ENCODE data around the gene ITM2B.
"Not testable (repeated sequence)": the region's sequence is repeated elsewhere in the genome, so short reads cannot be mapped to it uniquely, and the experiment has no call there.

Gene ITM2B

DNA sequence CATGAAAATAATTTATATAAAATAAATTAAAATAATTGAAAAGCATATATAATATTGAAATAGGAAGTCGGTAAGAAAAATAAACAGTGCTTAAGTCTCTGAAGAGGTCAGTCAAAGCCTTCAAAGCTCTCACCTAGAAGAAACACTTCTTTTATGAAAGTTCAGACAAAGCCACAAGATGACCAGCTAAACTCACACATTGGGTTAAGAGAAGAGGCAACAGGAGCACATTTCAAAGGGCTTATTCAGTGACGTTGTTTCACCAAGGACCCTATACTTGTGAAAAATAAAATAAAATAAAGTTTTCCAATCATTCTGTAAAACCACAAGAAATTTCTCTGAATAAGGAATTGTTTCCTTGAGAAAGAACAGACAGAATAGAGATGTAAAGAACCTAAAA, 2.5 kb upstream of the ITM2B start:
- no peak for DNase-seq

DNA sequence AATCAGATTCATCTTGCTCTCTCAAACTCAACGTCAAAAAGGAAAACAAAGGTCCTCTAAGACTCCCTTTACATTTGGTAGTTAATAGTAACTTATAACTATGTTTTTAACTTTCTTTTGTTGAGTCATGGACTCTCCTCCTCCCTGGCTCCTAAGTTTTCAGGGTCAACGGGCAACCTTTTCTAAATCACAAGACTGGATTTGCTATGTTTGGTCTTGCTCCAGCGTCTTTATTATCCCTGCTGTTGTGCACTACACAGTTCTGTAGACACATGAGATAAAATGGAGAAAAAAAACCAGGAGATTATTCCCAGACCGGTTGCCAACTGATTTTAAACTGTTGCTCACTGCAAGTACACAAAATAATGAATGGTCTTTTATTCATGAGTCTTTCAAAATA, 1.9 kb upstream of the ITM2B start:
- no peak for DNase-seq

DNA sequence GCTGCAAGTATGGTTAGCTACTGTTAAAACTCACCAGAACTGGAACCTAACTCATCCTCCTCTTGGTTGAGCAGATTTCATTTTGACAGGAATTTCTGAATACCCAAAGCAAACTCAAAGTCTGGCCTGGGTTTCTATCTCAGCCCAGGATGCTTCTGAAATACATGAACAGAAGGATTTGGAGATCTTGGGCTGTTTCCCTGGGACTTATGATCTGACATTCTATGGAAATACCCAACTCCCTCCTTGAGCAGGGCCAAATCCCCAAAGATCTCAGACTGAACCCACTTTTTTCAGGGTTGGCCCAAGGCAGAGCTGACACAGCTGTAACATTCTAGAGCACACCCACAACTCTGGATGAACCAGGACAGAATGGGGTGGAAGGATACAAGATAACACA, 1.1 kb upstream of the ITM2B start:
- DNase-seq, result no peak

DNA sequence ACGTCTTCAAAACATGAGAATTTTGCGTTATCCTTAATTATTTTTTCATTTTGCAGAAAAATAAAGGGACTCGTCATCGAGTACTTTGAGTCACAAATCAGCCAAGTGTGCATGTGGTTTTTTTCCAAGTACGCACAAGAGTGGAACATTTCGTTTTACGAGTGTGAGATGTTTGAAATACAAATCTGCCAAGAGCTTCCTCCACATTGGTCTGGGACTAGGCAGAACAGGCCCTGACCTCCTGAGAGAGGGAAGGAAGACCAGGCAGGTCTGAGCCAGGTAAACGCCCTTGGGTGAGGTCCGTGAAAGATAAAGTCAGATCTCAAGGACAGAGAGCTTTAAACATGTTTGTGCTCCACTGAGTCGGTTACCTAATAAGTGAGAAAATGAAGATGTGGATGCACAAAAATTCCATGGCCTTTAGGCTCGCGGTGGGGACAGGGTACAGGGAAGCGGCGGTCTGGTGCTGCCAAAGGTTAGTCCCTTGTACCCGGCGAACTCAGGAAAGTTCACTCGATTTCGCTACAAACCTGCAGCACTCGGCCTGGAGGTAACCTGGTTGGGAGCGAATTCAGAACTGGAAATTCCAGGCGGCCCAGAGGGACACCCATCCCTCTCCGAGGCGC, 473 bp upstream of the ITM2B start:
- no peak for DNase-seq

DNA sequence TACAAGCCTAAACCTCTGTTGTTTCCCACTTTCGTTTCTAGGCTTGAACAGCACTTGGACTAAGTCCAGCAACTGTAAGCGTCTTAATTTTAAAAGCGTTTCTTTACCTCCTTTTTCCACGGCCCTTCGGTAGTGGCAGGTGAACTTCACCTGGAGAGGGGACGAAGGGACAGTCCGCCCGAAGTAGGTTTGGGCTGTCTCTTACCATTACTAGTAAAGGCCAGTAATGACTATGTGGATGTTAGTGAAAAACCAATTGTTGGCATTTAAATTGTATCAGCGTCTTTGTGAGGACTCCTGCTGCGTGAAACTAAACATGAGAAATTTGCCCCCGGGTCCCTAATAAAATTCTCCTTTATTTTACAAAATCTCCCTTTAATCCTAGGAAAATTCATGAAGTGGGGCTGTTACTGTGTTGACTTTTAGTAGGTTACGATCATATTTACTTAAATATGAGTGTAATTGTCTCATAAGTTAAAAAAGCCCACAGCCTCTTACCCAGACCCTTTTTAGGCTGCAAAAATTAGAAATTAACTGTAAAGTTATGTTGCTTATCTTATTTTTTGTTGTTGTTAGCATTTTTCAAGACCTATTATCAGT, 983 bp downstream of the ITM2B start:
- DNase-seq, result no peak

DNA sequence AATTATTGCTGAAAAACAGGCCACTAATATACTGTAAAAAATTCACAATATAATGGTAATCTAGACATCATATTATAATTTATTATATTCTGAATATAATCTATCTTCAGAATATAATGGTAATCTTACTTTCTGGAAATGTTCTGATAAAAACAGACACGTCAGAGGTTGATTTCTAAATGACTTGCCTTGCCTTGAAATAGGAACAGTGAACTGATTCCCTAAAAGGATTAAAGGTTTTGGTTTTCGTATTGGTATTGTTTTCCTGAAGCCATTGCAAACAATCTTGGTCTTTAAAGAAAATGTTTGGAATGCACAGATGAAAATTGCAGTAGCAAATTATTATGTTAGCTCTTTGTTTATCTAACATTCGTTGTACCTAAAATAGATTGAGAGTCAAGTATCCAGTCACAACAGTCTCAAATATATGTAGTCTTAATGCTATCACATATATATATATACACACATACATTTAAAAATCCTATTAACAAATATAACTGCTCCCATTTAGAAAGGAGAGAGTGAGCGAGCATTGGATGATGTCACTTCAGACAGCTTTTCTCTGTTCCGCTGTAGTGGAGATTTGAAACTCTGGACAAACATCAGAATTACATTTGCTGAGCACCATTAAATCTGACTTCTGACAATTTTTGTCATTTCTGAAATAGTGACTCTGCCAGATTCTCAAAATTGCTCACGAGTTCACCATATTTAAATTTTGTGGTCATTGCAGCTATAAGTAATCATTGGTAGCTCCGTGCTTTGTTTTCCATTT, 1.7 kb downstream of the ITM2B start:
- DNase-seq, result no peak

DNA sequence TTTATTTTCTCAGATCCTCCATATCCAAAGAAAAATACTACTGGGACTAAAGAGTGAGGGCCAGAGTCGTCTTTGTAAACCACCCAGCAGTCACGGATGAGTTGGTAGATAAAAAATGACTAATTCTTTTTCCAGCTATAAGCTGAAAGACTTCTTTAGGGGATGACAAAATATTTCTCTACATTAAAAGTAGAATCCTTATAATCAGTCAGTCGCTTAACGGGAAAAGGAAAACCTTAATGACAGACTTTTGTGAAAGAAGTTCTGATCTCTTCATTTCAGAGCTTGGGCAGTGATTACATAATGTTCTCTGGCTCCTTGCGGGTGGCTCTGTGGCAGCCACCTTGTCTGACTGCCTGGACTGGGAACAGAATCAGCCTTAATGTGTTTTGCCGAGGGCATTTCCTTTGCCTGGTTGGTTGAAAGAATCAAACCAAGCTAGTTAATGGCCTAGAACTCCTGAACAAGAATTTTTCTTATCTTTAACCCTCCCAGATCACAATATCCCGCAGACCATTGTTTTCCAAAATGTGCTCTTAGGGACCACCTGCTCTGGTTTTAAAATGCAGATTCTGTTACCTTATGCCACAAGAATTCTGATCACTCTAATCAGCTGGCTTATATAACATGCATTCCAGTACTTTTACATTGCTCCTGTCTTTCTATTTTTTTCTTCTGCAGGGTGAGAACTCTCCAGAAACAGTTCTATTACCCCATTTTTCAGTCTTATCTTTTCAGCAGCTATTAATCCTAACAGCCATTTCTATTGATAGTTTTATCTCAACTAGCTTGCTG, 2.5 kb downstream of the ITM2B start:
- DNase-seq, result peak in 1 of 2 experiments; percentile 30

DNA sequence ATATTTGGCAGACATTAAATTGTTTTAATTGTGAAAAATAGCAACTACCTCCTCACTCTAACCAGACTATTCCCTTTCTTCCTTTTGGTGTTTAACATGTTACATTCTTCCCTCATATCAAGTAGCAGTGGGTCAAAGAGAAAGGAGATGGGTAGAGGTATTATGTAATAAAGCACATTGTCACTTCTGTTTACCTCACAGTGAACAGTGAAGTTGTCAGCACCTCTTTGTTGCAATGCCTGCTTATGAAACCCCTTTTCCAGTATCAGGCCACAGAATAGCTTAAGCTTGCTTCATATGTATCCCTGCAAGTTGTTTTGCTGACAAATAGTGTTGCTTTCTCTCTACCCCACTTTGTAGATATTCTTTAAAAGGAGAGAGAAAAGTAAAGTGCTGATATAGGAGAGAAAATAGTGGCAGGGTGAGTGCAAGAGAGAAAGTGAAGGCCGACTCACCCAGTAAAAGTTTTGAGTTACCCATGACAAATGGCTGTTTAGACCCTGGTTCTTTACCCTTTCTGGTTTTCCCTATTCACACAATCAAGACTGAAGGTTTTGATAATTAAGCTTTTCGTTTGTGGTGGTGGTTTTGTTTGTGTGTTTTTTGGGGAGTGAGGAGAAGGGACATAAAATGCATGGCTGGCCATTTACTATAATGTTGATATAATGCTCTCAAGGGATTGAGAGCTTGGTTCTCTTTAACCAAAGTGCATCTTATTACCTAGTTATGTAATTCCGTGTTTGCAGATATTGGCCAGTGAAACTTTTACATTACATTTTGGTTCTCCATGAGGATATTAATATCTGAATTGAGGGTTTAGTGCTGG, 3.7 kb downstream of the ITM2B start:
- no peak for DNase-seq

DNA sequence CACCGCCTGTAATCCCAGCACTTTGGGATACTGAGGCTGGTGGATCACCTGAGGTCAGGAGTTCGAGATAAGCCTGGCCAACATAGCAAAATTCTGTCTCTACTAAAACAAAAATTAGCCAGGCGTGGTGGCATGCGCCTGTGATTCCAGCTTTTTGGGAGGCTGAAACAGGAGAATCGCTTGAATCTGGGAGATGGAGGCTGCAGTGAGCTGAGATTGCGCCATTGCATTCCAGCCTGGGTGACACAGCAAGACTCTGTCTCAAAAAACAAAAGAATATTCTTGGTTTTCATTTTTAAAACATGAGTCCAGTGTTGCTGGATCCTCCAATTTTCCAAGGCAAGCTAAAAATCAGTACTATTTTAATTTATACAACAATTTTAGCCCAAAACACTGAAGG, 6.4 kb downstream of the ITM2B start:
- DNase-seq, result not testable (repeated sequence)

DNA sequence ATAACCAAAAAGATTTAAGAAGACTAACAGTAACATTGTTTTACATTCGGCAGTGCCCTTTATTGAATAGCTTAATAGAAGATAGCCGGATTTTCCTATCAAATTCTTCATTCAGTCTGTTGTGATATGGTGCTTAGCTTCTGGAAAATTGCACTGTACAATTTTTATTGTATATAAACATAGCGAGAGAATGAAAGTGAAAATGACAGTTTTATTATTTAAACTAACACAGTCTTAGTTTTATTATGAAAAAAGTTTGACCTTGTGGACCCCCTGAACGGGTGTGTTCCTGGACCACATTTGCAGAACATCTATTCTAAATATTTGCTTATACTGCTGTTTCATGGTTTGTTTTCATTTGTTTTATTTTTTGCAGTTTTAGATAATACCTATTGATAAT, 8.6 kb downstream of the ITM2B start:
- no peak for DNase-seq

DNA sequence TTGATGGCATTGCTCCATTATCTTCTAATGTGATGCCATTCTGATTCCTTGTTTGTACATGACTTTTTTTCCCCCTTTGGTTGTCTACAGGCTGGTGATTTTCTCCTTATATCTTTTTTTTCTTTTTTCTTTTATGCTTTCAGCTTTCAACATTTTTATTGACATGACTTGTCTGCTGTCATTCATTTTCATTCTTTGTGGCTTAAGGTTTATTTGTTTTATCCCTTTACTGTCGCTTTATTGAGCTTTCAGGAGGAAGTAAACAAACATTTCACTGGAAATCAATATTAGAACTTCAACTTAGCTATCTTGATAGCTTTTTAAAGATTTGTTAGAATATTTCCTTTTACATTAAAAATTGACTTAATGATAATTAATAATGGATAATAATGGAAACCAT, 9.7 kb downstream of the ITM2B start:
- no peak for DNase-seq

DNA sequence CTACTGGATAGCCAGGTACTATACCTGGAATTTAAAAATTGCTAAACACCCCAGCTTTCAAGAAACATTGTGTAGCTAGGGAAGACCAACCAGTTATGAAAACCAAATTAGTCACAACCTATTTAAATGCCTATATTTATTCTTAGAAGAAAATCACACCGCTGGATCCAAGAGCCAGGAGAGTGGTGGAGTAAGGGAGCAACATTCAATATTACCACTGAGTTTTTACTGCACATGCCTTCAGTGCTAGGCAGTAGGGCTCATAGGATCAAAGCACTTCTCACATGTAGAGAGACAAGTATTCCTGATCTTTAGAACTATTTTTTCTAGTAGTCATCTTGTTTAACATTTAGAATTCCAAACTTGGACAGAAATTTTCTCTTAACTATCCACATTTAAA, 11.2 kb downstream of the ITM2B start:
- DNase-seq, result no peak

DNA sequence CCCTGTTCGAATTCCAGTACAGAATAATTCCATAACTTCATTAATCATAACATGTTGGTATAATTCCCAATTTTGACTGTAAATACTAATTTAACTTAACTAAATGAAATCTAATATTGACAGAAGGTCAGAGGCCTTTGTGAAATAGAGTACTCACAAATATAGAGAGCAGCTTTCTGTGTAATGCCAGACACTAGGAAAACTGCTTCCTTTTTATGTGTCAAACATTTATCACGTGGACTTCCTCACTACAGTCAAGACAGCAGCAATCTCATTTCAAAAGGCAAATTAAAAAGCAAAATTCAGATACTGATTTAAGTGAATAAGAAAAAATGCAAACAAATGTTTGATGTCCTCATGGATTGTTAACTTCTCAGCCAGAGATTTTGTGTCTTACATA, 13.1 kb downstream of the ITM2B start:
- no peak for DNase-seq

DNA sequence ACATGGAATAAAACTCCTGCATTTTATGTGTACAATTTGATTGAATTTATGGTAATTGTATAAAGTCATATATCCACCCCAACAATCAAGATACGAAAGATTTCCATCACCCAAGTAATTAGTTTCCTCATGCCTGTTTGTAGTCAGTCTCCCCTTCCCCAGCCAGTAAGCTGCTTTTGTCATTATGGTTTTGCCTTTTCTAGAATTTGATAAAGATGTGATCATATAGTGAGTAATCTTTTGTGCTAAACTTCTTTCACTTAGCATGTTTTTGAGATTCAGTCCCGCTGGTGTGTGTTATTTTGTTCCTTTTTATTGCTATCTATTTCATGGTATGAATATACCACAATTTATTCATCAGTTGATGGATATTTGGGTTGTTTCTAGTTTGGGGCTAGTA, 16.0 kb downstream of the ITM2B start:
- no peak for DNase-seq

DNA sequence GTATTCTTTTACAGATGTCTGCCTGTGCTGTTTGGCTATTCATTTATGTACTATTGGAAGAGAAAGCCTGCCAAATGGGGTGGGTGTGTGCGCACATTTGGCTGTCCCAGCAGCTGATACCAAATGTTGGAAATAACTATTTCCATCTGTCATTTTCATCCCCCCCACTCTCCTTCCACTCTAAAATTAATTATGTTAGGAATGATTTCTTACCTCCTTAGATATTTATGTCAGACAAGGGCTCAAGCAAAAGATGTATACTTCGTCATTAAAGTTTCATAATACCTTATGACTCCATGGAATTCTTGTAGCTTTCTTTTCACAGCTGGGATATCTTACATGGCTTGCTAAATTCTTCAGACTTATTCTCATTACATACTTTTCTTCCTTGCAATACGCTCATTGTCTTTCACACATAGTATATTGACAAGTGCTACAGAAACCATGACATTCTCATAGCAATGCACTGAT, 18.6 kb downstream of the ITM2B start:
- no peak for DNase-seq

DNA sequence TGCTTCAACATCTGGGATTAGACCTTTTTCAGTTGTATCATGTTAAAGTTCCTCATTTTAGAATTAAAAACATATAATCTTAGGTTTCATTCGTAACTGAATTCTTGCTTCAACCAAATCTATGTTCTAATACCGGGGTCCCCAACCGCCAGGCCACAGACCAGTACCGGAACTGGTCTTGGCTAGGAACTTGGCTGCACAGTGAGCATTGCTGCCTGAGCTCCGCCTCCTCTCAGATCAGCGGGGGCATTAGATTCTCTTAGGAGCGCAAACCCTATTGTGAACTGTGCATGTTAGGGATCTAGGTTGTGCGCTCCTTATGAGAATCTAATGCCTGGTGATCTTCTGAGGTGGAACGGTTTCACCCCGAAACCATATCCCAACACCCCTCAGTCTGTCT, 19.2 kb downstream of the ITM2B start:
- DNase-seq, result no peak

DNA sequence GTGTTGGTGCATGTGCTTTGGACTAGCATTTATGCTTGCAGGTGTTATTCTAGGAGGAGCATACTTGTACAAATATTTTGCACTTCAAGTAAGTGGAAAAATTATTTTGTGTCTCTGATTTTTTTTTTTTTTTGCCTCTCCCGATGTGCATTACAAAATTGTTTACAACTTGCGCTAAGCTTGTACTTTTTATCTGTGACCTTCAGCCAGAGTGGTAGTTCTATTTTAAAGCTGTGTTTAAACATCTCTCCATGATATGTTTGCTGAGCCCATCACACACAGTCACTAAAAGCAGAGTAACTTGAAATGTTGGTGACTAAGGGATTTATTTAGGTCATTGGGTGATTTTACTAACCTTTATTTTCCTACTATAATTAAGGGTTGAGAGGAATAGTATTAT, 20.8 kb downstream of the ITM2B start:
- peak in 1 of 2 experiments; percentile 16 for DNase-seq

DNA sequence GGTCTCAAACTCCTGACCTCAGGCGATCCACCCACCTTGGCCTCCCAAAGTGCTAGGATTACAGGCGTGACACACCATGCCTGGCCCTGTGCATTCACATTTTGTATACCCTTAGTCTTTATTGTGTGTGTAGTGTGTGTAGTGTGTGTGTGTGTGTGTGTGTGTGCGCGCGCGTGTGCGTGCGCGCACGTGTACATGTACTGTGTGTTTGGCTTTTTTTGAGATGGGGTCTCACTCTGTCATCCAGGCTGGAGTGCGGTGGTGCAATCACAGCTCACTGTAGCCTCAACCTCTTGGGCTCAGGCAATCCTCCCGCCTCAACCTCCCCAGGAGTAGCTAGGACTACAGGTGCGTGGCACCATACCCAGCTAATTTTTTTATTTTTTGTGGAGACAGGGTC, 22.1 kb downstream of the ITM2B start:
- DNase-seq, result no peak

DNA sequence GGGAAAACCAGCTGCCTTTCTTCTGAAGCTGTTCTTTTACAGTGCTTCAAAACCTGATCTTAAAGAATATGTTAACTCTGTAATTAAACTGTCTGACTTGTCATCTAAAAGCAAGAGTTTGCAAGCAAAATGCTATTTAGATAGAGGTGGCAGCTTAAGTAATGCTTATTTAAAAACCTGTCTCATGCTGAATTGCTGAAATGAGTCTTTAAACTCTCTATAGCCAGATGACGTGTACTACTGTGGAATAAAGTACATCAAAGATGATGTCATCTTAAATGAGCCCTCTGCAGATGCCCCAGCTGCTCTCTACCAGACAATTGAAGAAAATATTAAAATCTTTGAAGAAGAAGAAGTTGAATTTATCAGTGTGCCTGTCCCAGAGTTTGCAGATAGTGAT, 22.9 kb downstream of the ITM2B start:
- DNase-seq, result no peak

DNA sequence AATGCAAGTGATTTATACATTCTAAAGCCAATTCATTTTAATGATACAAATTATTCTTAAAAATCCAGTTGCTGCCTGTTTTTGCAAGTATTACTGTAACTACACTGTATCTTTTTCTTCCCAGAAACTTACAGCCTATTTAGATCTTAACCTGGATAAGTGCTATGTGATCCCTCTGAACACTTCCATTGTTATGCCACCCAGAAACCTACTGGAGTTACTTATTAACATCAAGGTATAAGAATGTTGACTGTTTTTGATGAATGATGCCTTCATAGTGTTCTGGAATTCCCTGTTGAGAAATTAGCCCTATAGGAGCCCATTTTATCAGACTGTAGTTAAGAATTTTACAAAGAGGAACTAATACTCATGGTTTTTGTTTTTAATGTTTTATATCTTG, 25.0 kb downstream of the ITM2B start:
- DNase-seq, result no peak

DNA sequence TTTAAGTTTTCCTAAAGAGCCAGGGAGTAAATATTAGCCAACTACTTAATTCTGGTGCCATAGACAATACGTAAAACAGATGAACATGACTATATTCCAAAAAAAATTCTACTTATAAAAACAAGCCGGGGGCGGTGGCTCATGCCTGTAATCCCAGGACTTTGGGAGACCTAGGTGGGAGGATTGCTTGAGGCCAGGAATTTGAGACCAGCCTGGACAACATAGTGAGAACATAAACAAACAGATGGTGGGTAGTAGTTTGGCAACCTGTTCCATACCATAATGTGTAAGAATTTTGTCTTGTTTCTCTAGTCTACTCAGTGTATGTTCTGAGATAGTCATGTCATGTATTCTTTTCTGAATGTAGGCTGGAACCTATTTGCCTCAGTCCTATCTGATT, 25.4 kb downstream of the ITM2B start:
- DNase-seq, result no peak

DNA sequence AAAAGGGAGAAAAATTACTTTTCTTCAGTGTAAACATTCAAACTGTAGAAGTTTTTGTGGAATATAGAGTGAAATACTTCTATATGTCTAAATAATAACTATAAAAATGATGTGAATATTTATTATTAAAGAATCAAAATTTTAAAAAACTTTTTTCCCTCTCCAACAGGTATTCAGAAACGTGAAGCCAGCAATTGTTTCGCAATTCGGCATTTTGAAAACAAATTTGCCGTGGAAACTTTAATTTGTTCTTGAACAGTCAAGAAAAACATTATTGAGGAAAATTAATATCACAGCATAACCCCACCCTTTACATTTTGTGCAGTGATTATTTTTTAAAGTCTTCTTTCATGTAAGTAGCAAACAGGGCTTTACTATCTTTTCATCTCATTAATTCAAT, 28.0 kb downstream of the ITM2B start:
- no peak for DNase-seq

DNA sequence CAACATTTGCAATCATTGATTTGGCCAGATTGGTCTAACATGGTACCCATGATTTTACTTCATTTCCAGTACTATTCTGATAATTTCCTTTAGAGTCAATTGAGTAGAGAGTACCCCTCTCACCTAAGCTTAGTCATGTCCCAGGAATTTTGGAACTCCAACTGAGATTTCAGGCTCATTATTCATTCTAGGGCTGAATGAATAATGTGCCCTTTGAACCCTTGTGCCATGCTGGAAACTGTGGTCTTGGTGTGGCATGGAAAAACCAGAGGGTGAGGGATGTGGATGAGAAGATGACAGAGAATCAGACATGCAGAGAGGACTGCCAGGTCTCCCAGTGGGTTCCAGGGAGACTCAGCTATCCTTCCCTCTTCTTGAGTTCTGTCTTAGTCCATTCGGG, 30.2 kb downstream of the ITM2B start:
- DNase-seq, result no peak

All from NCI-H2081 (cell line).